DND-41 (cell line): ENCODE results near the gene ALDH3B1.

Experiments
- ATAC-seq: fragments of 200-7000 bp; cut with Tn5 transposase; 3 replicates; pipeline ENCODE4 v1.9.1; 2021; ENCODE audit warnings: low read depth; ENCODE audit not compliant: insufficient read depth
- DNase-seq: peaks from one replicate; pipeline ENCODE4 v3.0.0-alpha.2; 2020
- H2AFZ ChIP-seq: 2 replicates; pipeline ENCODE4 v1.6.0; 2012; ENCODE audit warnings: low read depth, low read length
- H3K27ac ChIP-seq: 2 replicates; pipeline ENCODE4 v1.5.1; 2012; ENCODE audit warnings: low read length, inconsistent platforms
- H3K27me3 ChIP-seq: fragments of 200-600 bp; sonication (generic); 2 replicates; pipeline ENCODE4 v1.6.0; 2012; ENCODE audit warnings: low read length, mild to moderate bottlenecking, inconsistent platforms; ENCODE audit not compliant: insufficient read depth, poor library complexity
- H3K36me3 ChIP-seq: 2 replicates; pipeline ENCODE4 v1.5.1; 2012; ENCODE audit warnings: low read length, inconsistent platforms; ENCODE audit not compliant: insufficient read depth
- H3K4me1 ChIP-seq: 2 replicates; pipeline ENCODE4 v1.5.1; 2012; ENCODE audit warnings: mild to moderate bottlenecking, low read length; ENCODE audit not compliant: insufficient read depth
- H3K4me2 ChIP-seq: 2 replicates; pipeline ENCODE4 v1.6.0; 2012; ENCODE audit warnings: mild to moderate bottlenecking, moderate library complexity, low read length, inconsistent platforms; ENCODE audit not compliant: insufficient read depth
- H3K4me3 ChIP-seq, 2 experiments: fragments of 200-600 bp in 1 of 2; shearing (Covaris generic) in 1 of 2; 2 replicates each; pipeline ENCODE4 v1.5.1; 2012 to 2016; ENCODE audit warnings: inconsistent platforms in 2 of 2, low read length in 2 of 2, mild to moderate bottlenecking in 2 of 2, low read depth in 1 of 2, moderate library complexity in 1 of 2
- H3K79me2 ChIP-seq: 2 replicates; pipeline ENCODE4 v1.6.0; 2012; ENCODE audit warnings: low read length, inconsistent platforms; ENCODE audit not compliant: insufficient read depth
- H3K9ac ChIP-seq: 2 replicates; pipeline ENCODE4 v1.6.0; 2012; ENCODE audit warnings: low read depth, mild to moderate bottlenecking, inconsistent platforms, low read length, moderate library complexity
- H3K9me3 ChIP-seq: 2 replicates; pipeline ENCODE4 v1.5.1; 2012; ENCODE audit warnings: low read length, moderate library complexity, mild to moderate bottlenecking, inconsistent platforms; ENCODE audit not compliant: insufficient read depth, severe bottlenecking
- H4K20me1 ChIP-seq: 2 replicates; pipeline ENCODE4 v1.6.0; 2012; ENCODE audit warnings: low read length; ENCODE audit not compliant: insufficient read depth
- CTCF ChIP-seq: IDR thresholded peaks from 2 replicates; pipeline ENCODE4 v1.5.1; 2012; ENCODE audit warnings: borderline replicate concordance, low read length, moderate library complexity, mild to moderate bottlenecking; ENCODE audit not compliant: poor library complexity, severe bottlenecking; ENCODE audit errors: extremely low read depth
- EZH2 ChIP-seq: IDR thresholded peaks from 3 replicates; pipeline ENCODE4 v1.6.1; 2012; ENCODE audit warnings: borderline replicate concordance, low read depth, mild to moderate bottlenecking, moderate library complexity, low read length, inconsistent platforms; ENCODE audit not compliant: severe bottlenecking

The ALDH3B1 gene

DNA sequence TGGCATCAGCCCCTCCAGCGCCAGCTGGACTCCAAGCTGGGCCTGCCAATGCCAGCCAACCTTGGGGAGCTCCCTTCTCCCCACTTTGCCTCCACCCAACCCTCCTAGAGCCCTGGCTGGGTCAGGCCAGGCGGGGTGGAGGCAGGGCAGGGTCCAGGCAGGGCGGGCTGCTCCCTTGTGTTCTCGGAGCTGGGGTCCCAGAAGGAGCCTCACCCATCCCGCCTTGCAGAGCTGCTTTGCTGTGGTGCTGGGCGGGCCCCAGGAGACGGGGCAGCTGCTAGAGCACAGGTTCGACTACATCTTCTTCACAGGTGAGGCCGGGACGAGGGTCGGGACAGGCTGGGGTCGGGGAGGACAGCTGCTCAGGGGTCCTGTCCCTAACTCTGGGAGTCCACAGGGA, 9.4 kb downstream of the ALDH3B1 start:
- TF ChIP-seq CTCF: no peak
- TF ChIP-seq EZH2: no peak

GRCh38 chr11:68020575-68020974, 10.4 kb downstream of the ALDH3B1 start:
- no peaks in the 10 kb centered on the region for H3K27me3 ChIP-seq
- no peaks in the 10 kb centered on the region for H3K9me3 ChIP-seq
- H3K4me3 ChIP-seq: no peak overlapping the region
- no peak overlapping the region for H2AFZ ChIP-seq
- H3K27ac ChIP-seq: no peak overlapping the region
- no peak overlapping the region for H3K9ac ChIP-seq
- H3K79me2 ChIP-seq: no peaks in the 10 kb centered on the region
- H3K4me1 ChIP-seq: no peaks in the 10 kb centered on the region
- H3K36me3 ChIP-seq: no peaks in the 10 kb centered on the region
- no peak for DNase-seq
- TF ChIP-seq CTCF (no peak), EZH2 (no peak)
- ATAC-seq: no peak
- H3K4me2 ChIP-seq: no peak overlapping the region
- no peaks in the 10 kb centered on the region; the same call in 1 of the 2 replicates for H4K20me1 ChIP-seq

More for the DNA sequence above, 9.4 kb downstream of the ALDH3B1 start:
- no peaks in the 10 kb centered on the region for H3K36me3 ChIP-seq
- H3K27ac ChIP-seq: no peak overlapping the region
- no peaks in the 10 kb centered on the region; the same call in 1 of the 2 replicates for H4K20me1 ChIP-seq
- no peaks in the 10 kb centered on the region for H3K4me1 ChIP-seq
- H3K4me3 ChIP-seq: no peak overlapping the region
- DNase-seq: no peak
- no peak overlapping the region for H2AFZ ChIP-seq
- no peak overlapping the region for H3K9ac ChIP-seq
- no peaks in the 10 kb centered on the region for H3K79me2 ChIP-seq
- H3K9me3 ChIP-seq: no peaks in the 10 kb centered on the region
- no peak overlapping the region for H3K4me2 ChIP-seq
- H3K27me3 ChIP-seq: no peaks in the 10 kb centered on the region
- no peak for ATAC-seq

- Histone ChIP-seq H3K79me2 (no peaks in the 10 kb centered on the region), H3K9me3 (no peaks in the 10 kb centered on the region), H3K9ac (no peak overlapping the region), H2AFZ (no peak overlapping the region), H4K20me1 (no peaks in the 10 kb centered on the region; the same call in 1 of the 2 replicates), H3K27me3 (no peaks in the 10 kb centered on the region), H3K4me1 (no peaks in the 10 kb centered on the region), H3K4me3 (no peak overlapping the region), H3K36me3 (no peaks in the 10 kb centered on the region), H3K27ac (no peak overlapping the region), H3K4me2 (no peak overlapping the region)
- ATAC-seq: no peak
- TF ChIP-seq CTCF (no peak), EZH2 (no peak)
- no peak for DNase-seq
These were observed 11.2 kb downstream of the ALDH3B1 start for GRCh38 chr11:68021167-68021787.

DNA sequence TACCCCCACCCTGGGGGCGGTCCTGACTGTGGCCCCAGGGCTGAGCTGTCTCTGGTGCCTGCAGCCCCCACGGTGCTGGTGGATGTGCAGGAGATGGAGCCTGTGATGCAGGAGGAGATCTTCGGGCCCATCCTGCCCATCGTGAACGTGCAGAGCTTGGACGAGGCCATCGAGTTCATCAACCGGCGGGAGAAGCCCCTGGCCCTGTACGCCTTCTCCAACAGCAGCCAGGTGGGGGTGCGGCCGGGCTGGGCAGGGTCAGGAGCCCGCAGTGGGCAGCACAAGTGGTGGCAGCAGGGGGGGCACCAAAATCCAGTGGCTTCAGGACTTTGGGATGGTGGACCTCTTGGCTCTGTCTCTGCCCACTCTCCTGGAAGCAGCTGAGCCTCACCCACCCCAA, 12.4 kb downstream of the ALDH3B1 start:
- Histone ChIP-seq H3K4me1 (0 out of 2 replicates have a peak, but pooled peaks cover 3% of the 10 kb centered on the region), H3K79me2 (no peaks in the 10 kb centered on the region), H2AFZ (no peak overlapping the region), H3K9me3 (no peaks in the 10 kb centered on the region), H3K27ac (no peak overlapping the region), H4K20me1 (no peaks in the 10 kb centered on the region; the same call in 1 of the 2 replicates), H3K4me3 (no peak overlapping the region), H3K36me3 (no peaks in the 10 kb centered on the region), H3K4me2 (no peak overlapping the region), H3K9ac (no peak overlapping the region), H3K27me3 (no peaks in the 10 kb centered on the region)
- TF ChIP-seq CTCF (no peak), EZH2 (no peak)
- DNase-seq (no peak), ATAC-seq (no peak)
